Measurements from ENCODE around the gene MEX3A. TPM values are rescaled to one million over a fixed set of nuclear protein-coding genes. Genes with fewer than 3 reads are reported as not detected.

Gene MEX3A
- total RNA-seq, 1 experiment from 2014 or later, result 6.1 TPM

- TF ChIP-seq RAD21 (IDR thresholded peaks at IDR 0.05; ENCODE audit: low read depth) (no peak), EZH2phosphoT487 (IDR thresholded peaks at IDR 0.05; ENCODE audit: borderline replicate concordance) (no peak), CTCF (IDR thresholded peaks at IDR 0.05 in 2 of 3, conservative IDR thresholded peaks at IDR 0.05 in 1 of 3; ENCODE audit: borderline replicate concordance in 1 of 3, insufficient read depth in 1 of 3, low read depth in 2 of 3, low read length in 2 of 3) (no peak)
- Histone ChIP-seq H3K27me3 (ENCODE audit: insufficient read depth, low read length) (no peaks in the 10 kb centered on the region), H2AFZ (ENCODE audit: low read depth, low read length, poor library complexity, severe bottlenecking) (no peak overlapping the region), H3K27ac (ENCODE audit: low read depth, low read length) (no peak overlapping the region), H3K79me2 (ENCODE audit: insufficient read depth, low read length) (peaks cover 18% of the 10 kb centered on the region; the same call in 1 of the 2 replicates), H3K4me2 (ENCODE audit: low read length) (no peak overlapping the region), H3K9me2 (ENCODE audit: insufficient read depth) (no peaks in the 10 kb centered on the region), H3K9ac (ENCODE audit: low read length) (no peak overlapping the region), H3K9me3 (ENCODE audit: control insufficient read depth in 1 of 2, insufficient read depth in 1 of 2, low read depth in 1 of 2, low read length in 2 of 2) (no peaks in the 10 kb centered on the region), H3K4me1 (ENCODE audit: control insufficient read depth in 1 of 2, insufficient read depth in 2 of 2, low read length in 2 of 2) (peaks cover 0 to 14% of the 10 kb centered on the region in 2 experiments; a peak in 2 of 4 replicates), H4K20me1 (ENCODE audit: insufficient read depth) (no peaks in the 10 kb centered on the region), H3K36me3 (ENCODE audit: control insufficient read depth in 1 of 2, insufficient read depth in 2 of 2, low read length in 2 of 2) (peaks cover 21 to 31% of the 10 kb centered on the region in 2 experiments), H3K4me3 (replicated peaks in 1 of 2; ENCODE audit: low read depth in 1 of 2, low read length in 2 of 2) (no peak overlapping the region)
- ChIA-PET RAD21 (ENCODE audit: low non-redundant PET in 1 of 2, low total read pairs in 2 of 2, uncharacterized antibody in 2 of 2, unreplicated experiment in 2 of 2) (no interaction called here), CTCF (no interaction called here), POLR2A (no interaction called here)
- intact Hi-C loops (cut with micrococcal nuclease), result no loop called here
- no peak for ATAC-seq
- no TSS peak for BruUV-seq (replicated peaks)
- DNase-seq (ENCODE audit: low read depth, low spot score), result no peak
Measured at GRCh38 chr1:156070548-156070947, 11.7 kb downstream of the MEX3A start.

- no peaks in the 10 kb centered on the region for H3K9me3 ChIP-seq (ENCODE audit: control insufficient read depth in 1 of 2, insufficient read depth in 1 of 2, low read depth in 1 of 2, low read length in 2 of 2)
- CTCF ChIA-PET, result no interaction called here
- POLR2A ChIA-PET, result no interaction called here
Measured at GRCh38 chr1:156069490-156070455, 12.5 kb downstream of the MEX3A start.

More at GRCh38 chr1:156069490-156070455, 12.5 kb downstream of the MEX3A start:
- Histone ChIP-seq H2AFZ (ENCODE audit: low read depth, low read length, poor library complexity, severe bottlenecking) (no peak overlapping the region), H3K27ac (ENCODE audit: low read depth, low read length) (no peak overlapping the region), H3K4me2 (ENCODE audit: low read length) (no peak overlapping the region), H4K20me1 (ENCODE audit: insufficient read depth) (no peaks in the 10 kb centered on the region), H3K79me2 (ENCODE audit: insufficient read depth, low read length) (peaks cover 26% of the 10 kb centered on the region; the same call in 1 of the 2 replicates), H3K9me2 (ENCODE audit: insufficient read depth) (no peaks in the 10 kb centered on the region), H3K36me3 (ENCODE audit: control insufficient read depth in 1 of 2, insufficient read depth in 2 of 2, low read length in 2 of 2) (peaks cover 21 to 31% of the 10 kb centered on the region in 2 experiments), H3K4me1 (ENCODE audit: control insufficient read depth in 1 of 2, insufficient read depth in 2 of 2, low read length in 2 of 2) (peaks cover 0 to 6% of the 10 kb centered on the region in 2 experiments; a peak in 1 of 4 replicates), H3K9ac (ENCODE audit: low read length) (no peak overlapping the region), H3K4me3 (replicated peaks in 1 of 2; ENCODE audit: low read depth in 1 of 2, low read length in 2 of 2) (no peak overlapping the region), H3K27me3 (ENCODE audit: insufficient read depth, low read length) (no peaks in the 10 kb centered on the region)
- ATAC-seq (no peak), DNase-seq (ENCODE audit: low read depth, low spot score) (no peak)
- TF ChIP-seq ZNF274 (IDR thresholded peaks at IDR 0.05; ENCODE audit: low read depth, low read length) (no peak), CBX3 (IDR thresholded peaks at IDR 0.05; ENCODE audit: low read depth) (no peak), ZBTB33 (IDR thresholded peaks at IDR 0.05; ENCODE audit: extremely low read depth, insufficient replicate concordance, low read length) (no peak), JUND (IDR thresholded peaks at IDR 0.05) (no peak)
- intact Hi-C loops (cut with micrococcal nuclease), result loop anchor here (10.0 kb wide), 1 partner anchor 65 kb away; no protein-coding TSS in a partner anchor
- no TSS peak for BruUV-seq (replicated peaks)
- RAD21 ChIA-PET (ENCODE audit: low non-redundant PET in 1 of 2, low total read pairs in 2 of 2, uncharacterized antibody in 2 of 2, unreplicated experiment in 2 of 2), result no interaction called here
